ENCODE results near the gene MYH13.

- TF ChIP-seq ELK1 (IDR thresholded peaks at IDR 0.05; ENCODE audit: low read depth, low read length) (no peak), CTCF (IDR thresholded peaks at IDR 0.05 in 2 of 3, conservative IDR thresholded peaks at IDR 0.05 in 1 of 3; ENCODE audit: control insufficient read depth in 2 of 3, extremely low read depth in 1 of 3, insufficient read depth in 1 of 3, low read depth in 3 of 3, low read length in 3 of 3) (no peak), EZH2 (IDR thresholded peaks at IDR 0.05; ENCODE audit: borderline replicate concordance, control insufficient read depth, low read depth, low read length) (no peak), USF2 (IDR thresholded peaks at IDR 0.05; ENCODE audit: borderline replicate concordance, low read depth, low read length) (no peak), SREBF1 (IDR thresholded peaks at IDR 0.05; ENCODE audit: low read length) (no peak), NR2C2 (IDR thresholded peaks at IDR 0.05; ENCODE audit: borderline replicate concordance, control insufficient read depth, insufficient read length, low read depth) (no peak), FOXM1 (IDR thresholded peaks at IDR 0.05; ENCODE audit: low read depth, low read length) (no peak), POLR2A (IDR thresholded peaks at IDR 0.05; ENCODE audit: low read depth, low read length) (no peak), ATF2 (IDR thresholded peaks at IDR 0.05; ENCODE audit: low read length) (no peak), SUPT20H (IDR thresholded peaks at IDR 0.05; ENCODE audit: borderline replicate concordance, control insufficient read depth, low read depth, low read length) (no peak)
Observed at GRCh38 chr17:10369239-10369638, 3.6 kb downstream of the MYH13 start.

Measured in GM12878 (cell line).